Left kidney (tissue), 2 donors: ENCODE data around the gene TRAPPC10. TPM values are rescaled to one million over a fixed set of nuclear protein-coding genes. Genes with fewer than 3 reads are reported as not detected.

Source experiments
- DNase-seq: peaks from one replicate; pipeline ENCODE4 v3.0.0-alpha.2; 2013
- polyA plus RNA-seq: library from polyadenylated mRNA; unstranded; fragments of 120-200 nt; gene quantifications from one replicate; pipeline ENCODE4 v1.2.1, GENCODE V29; 2013; ENCODE audit not compliant: insufficient read length

Gene TRAPPC10
- polyA plus RNA-seq, 1 donor, result 50.9 TPM

DNA sequence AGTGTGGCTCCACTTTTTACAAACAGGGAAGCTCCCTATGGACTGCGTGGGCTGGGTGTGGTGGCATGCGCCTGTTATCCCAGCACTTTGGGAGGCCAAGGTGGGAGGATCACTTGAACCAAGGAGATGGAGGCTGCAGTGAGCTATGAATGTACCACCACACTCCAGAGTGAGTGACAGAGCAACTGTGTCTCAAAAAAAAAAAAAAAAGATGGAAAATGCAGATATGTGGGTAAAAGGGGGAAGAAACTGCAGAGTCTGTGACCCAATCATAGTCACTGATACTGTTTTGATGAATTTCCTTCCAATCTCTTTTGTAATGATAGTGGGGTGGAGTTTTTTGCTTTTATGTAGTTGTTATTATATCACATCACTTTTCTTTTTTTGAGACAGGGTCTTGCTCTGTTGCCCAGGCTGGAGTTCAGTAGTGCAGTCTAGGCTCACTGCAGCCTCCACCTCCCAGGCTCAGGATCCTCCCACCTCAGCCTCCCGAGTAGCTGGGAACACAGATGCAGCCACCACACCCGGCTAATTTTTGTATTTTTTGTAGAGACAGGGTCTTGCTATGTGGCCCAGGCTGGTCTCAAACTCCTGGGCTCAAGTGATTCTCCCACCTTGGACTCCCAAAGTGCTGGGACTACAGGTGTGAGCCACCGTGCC is 8.7 kb upstream of the TRAPPC10 start:
- DNase-seq, result no peak

DNA sequence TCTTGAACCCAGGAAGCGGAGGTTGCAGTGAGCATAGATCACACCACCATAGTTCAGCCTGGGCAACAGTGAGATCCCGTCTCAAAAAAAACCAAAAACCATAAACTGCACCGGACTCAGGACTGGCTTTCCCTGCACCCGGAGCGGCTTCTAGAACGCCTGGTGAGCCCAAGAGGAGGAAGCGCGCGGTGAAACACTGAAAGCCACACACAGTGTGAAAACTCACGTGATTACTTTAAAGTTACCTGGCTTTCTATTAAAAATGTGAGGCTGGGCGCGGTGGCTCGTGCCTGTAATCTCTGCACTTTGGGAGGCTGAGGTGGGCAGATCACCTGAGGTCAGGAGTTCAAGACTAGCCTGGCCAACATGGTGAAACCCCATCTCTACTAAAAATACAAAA is 7.0 kb upstream of the TRAPPC10 start:
- DNase-seq, result no peak

- DNase-seq, result no peak
These were observed 6.5 kb upstream of the TRAPPC10 start for GRCh38 chr21:44005593-44005992.

- DNase-seq, result no peak
These were observed 6.0 kb upstream of the TRAPPC10 start for GRCh38 chr21:44006017-44006619.

GRCh38 chr21:44006656-44007055 is 5.5 kb upstream of the TRAPPC10 start:
- no peak for DNase-seq

DNA sequence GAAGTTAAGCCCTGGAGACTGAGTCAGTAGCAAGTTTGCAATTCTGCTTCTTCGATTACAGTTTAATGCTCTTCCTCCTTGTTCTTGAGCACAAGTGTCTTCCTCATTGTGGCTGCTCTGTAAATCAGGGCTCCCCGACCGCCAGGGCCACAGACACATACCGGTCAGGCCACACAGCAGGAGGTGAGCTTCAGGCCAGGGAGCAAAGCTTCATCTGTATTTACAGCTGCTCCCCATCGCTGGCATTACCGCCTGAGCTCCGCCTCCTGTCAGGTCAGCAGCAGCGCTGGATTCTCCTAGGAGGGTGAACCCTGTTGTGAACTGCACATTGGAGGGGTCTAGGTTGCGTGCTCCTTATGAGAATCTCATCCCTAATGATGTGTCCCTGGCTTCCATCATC is 1.7 kb upstream of the TRAPPC10 start:
- DNase-seq, result no peak

- DNase-seq, result no peak
These were observed 986 bp upstream of the TRAPPC10 start for GRCh38 chr21:44011123-44011522.

DNA sequence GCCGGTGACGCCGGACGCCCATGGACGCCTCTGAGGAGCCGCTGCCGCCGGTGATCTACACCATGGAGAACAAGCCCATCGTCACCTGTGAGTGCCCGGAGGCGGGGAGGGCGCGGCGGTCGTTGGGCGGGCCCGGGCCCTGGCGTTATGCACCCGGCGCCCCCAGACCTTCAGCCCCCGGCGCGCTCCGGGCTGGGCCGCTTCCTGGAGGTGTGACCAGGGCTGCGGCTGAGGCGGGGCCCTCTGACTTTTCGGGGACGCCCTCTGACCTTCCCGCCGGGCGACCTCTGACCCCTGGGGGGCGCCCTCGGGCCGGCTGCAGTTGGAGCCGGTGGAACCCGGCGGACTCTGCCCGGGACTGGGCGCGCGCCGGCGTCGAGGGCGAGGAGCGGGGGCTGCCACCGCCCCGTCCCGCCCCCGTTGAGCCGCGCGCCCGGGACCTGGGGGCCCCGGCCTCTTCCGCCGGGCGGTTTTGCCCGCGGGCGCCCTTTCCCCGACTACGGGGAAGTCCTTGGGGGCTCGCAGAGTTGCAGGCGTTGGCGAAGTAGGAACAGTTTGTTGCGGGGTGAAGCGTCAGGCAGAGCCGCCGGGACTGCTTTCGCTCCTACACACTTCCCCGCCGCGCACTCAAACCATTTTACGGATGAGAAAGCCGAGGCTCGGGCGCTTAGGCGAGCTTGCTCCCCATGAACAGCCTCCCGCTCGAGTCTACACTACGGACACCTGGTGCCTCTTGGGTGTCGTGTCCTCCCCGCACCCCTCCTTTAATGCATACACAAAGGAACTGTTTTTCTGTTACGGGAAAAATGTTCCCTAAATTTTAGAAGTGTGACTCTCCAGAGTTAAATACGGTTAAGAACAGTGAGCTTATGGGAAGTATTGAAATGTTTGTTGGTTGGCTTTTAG is 618 bp downstream of the TRAPPC10 start:
- DNase-seq, result no peak

DNA sequence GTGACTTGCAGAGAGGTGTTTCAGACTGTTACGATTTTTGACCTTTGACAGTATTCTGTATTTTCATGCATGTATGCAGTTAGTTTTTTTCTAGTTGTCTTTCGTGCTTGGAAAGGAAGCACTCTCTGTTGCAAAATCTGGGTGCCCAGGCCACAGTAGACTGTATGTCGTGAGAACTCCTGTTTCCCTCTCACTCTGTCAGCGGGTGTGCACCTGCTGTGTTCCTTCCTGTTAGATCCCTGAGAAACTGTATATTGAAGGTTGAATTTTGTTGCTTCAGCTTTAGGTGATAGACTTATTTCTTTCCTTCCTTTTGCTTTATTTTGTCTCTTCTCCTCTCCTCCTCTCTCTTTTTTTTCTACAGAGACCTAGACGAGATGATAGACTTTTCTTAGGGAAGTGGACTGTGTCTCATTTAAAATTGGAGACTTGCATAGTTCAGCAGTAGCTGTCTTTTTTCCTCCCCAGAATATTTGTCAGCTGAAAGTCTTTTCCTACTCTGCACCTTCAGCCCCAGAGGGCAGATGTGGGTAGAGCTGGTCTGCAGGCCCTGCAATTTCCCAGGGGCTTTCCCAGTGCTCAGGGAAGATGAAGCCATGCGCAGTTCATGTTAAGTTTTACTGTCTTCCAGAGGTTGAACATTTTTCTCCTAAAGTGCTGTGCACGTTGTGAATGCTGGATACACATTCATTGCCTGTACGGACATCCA is 1.4 kb downstream of the TRAPPC10 start:
- DNase-seq, result no peak

DNA sequence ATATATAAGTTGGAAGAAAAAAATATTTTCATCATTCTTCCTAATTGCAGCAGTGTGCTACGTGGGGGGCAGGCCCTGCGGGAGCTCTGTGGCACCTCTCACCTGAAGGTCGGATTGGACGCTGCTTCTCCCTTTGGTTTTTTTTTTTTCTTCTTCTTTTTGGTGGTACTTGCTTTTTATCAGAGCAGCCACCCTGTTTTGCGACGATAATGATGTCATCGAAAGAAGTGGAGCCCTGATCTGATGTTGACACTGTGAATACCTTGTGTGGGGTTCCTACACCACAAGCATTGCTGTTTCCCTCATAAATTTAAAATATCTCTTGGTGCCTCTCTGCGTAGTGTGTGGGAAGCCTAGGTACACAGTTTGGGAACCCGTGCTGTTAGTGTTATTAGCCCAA is 5.5 kb downstream of the TRAPPC10 start:
- no peak for DNase-seq

GRCh38 chr21:44018127-44018526 is 6.0 kb downstream of the TRAPPC10 start:
- no peak for DNase-seq

DNA sequence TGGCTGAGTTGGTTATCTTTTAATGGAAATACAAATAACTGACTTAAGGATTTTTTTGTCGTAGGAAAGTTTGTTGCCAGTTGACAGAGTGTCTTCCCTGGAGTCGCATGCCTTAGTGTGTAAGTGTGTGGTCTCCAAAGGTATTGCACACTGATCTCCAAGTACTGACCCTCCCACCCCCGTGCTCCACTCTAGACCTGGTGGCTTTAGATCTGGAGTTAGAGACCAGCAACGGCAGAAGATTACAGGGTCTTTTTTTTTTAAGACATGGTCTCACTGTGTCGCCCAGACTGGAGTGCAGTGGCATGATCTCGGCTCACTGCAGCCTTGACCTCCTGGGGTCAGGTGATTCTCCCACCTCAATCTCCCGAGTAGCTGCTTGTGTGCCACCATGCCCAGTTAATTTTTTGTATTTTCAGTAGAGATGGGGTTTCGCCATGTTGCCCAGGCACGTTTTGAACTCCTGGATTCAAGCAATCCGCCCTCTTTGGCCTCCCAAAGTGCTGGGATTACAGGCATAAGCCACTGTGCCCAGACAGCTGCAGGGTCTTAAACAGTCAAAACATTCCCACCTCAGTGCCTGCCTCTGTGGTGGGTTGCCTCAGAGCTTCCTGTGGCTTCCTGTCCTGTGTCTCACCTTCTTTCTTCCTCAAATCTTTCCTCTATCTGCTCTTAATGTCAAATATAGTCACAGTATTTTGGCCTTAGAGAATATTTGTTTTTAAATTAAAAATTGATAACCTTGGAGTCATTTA is 6.9 kb downstream of the TRAPPC10 start:
- DNase-seq, result no peak

GRCh38 chr21:44019568-44019958 is 7.5 kb downstream of the TRAPPC10 start:
- DNase-seq, result no peak

- DNase-seq, result no peak
These were observed 8.4 kb downstream of the TRAPPC10 start for GRCh38 chr21:44020551-44020950.

DNA sequence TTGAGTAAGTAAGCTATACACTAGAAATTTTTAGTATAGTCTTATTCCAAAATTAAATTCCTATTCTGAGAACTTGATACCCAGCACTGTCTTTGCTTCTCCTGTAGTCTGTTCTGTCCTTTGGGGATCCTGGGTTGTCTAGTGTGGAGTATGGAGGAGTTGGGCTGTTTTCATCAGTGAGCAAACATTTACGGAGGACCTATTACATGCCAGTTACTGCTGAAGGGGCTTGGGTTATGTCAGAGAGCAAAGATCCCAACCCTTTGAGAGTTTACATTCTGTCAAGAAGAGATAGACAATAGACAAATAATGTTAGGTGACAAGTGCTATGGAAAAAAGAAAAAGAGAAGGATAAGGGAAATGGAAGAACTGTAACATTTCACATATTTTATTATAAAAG is 9.0 kb downstream of the TRAPPC10 start:
- DNase-seq, result no peak

DNA sequence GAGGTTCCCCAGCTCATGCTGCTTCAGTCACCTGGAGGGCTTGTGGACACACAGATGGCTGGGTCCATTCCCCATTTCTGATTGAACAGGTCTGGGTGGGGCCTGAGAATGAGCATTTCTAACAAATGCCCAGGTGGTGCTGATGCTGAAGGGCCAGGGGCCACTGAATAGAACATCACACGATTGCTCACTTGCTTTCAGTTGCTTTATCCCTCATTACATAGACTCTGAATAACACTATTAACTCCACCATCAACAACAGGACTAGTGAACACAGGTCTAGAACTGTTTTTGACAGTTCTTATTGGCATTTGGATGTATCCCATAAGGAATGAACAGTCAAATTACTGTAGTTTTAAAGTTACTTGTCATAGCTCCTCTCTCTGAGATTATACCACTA is 12.1 kb downstream of the TRAPPC10 start:
- no peak for DNase-seq

DNA sequence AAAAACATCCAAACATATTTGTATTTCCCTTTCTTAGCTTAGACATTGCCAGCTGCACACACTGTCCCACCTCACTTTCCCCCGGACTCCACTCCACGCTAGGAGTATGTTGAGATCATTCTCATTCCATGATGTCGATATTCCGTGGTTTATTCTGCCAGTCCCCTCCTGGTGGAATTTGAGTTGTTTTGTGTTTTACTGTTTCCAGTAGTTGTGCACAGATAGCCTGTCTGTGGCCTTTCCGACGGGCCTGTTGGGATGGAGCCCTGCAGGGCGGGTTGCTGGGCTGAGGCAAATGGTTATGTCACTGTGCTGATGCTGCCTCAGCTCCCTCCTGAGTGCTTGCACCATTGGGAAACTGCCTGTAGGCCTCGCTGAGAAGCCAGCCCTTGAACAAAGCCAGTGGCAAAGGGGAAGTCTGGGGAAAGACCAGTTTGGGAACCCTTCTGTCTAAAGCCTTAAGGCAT is 12.8 kb downstream of the TRAPPC10 start:
- no peak for DNase-seq

- DNase-seq, result no peak
These were observed 15.6 kb downstream of the TRAPPC10 start for GRCh38 chr21:44027607-44028286.

GRCh38 chr21:44028287-44028659 is 16.2 kb downstream of the TRAPPC10 start:
- DNase-seq, result no peak

DNA sequence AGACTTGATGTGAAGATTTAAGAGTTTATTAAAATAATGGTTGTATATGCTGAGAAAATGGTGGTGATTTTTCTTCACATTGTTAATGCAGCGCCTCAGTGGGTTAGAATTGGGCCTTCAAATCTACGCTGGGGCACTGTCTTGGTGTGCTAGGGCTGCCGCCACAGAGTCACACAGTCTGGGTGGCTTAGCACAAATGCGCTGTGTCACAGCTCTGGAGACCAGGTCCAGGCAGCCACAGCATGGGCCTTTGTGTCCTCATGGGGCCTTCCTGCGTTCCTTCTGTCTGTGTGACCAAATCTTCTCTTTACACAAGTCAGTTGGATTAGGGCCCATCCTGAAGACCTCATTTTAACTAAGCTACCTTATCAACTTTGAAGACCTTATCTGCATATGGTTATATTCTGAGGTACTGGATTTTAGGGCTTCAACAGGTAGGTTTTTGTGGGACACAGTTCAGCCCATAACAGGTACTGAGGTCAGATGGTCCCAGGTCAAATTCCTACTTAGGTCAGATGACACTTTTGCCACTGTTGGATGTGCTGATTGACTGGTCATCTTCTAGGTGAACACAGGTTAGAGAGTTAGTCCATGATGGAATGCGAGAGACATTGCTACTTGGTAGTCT is 17.5 kb downstream of the TRAPPC10 start:
- no peak for DNase-seq

DNA sequence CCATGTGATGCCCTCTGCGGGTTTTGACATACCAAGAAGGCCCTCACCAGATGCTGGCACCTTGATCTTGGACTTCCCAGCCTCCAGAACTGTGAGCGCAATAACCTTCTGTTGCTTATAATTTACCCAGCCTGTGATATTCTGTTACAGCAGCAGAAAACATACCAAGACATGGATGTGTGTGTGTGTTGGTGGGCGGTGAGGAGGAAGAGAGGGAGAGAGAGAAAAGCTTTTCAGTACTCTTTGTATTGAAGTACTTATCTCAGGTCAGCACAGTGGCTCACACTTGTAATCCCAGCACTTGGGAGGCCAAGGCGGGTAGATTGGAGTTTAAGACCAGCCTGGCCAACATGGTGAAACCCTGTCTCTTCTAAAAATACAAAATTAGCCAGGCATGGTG is 23.1 kb downstream of the TRAPPC10 start:
- DNase-seq, result no peak
